ENCODE results near the gene CNTNAP2. TPM values are rescaled to one million over a fixed set of nuclear protein-coding genes. Genes with fewer than 3 reads are reported as not detected.

CNTNAP2 gene
- total and polyA plus RNA-seq, 4 donors: 0.14 to 2.3 (median 1.1) TPM

DNA sequence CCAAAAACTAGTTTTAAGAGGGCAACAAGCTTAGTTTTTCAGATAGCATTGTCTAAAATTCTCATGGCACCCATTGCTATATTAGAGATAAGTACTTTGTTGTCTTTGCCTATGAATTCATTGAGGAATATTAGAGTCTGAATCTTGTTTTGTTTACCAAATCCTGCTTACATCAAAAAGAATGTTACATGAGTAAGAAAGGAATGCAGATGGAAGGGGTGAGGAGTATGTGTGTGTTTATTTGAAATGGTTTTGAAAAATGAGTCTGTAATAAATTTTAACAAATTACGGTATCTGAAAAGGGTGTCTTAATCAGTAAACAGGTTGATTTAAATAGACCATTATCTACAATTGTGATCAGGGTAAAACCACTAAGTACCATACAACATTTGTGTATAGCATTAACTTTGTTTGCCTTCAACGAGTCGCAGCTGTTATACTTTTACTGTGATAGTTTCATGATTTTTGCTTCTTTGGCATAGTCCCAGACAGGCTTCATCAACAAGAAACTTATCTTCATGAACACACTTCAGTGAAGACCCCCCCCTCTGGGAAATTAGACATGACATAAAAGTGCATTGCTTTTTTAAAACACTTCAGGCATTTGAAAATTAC is 1290.0 kb downstream of the CNTNAP2 start:
- no peak for TF ChIP-seq RAD21 (IDR thresholded peaks at IDR 0.05)
- TF ChIP-seq, protein P1, sequence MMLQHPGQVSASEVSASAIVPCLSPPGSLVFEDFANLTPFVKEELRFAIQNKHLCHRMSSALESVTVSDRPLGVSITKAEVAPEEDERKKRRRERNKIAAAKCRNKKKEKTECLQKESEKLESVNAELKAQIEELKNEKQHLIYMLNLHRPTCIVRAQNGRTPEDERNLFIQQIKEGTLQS (IDR thresholded peaks at IDR 0.05): no peak
- no peak overlapping the region for H3K27ac ChIP-seq (ENCODE audit: low read depth in 1 of 2, low read length in 2 of 2)
- no peaks in the 10 kb centered on the region for H3K36me3 ChIP-seq (ENCODE audit: control insufficient read depth in 4 of 4, insufficient read depth in 3 of 4, low read depth in 1 of 4, low read length in 3 of 4)
- 74% methylated on average over 3 of the region's 3 CpGs for WGBS
- no peaks in the 10 kb centered on the region for H3K9me3 ChIP-seq (ENCODE audit: control insufficient read depth in 4 of 4, low read length in 3 of 4)
- no peaks in the 10 kb centered on the region for H3K4me1 ChIP-seq (ENCODE audit: control insufficient read depth in 4 of 4, insufficient read depth in 4 of 4, low read length in 3 of 4)
- H3K9ac ChIP-seq (ENCODE audit: low read depth in 1 of 2, low read length in 2 of 2): no peak overlapping the region
- no peak for DNase-seq (ENCODE audit: low spot score)
- H3K27me3 ChIP-seq (ENCODE audit: control insufficient read depth in 4 of 4, insufficient read depth in 4 of 4, low read length in 3 of 4): no peaks in the 10 kb centered on the region
- no peak overlapping the region for H3K4me3 ChIP-seq (ENCODE audit: low read depth in 1 of 3, low read length in 3 of 3)

- H3K9me3 ChIP-seq (ENCODE audit: control insufficient read depth in 4 of 4, low read length in 3 of 4): no peaks in the 10 kb centered on the region
- H3K27ac ChIP-seq (ENCODE audit: low read depth in 1 of 2, low read length in 2 of 2): no peak overlapping the region
- no peak for DNase-seq (ENCODE audit: low spot score)
- H3K36me3 ChIP-seq (ENCODE audit: control insufficient read depth in 4 of 4, insufficient read depth in 3 of 4, low read depth in 1 of 4, low read length in 3 of 4): no peaks in the 10 kb centered on the region
- H3K4me3 ChIP-seq (ENCODE audit: low read depth in 1 of 3, low read length in 3 of 3): no peak overlapping the region
- no peak for TF ChIP-seq RXRA (IDR thresholded peaks at IDR 0.05)
- H3K27me3 ChIP-seq (ENCODE audit: control insufficient read depth in 4 of 4, insufficient read depth in 4 of 4, low read length in 3 of 4): no peaks in the 10 kb centered on the region
- H3K4me1 ChIP-seq (ENCODE audit: control insufficient read depth in 4 of 4, insufficient read depth in 4 of 4, low read length in 3 of 4): no peaks in the 10 kb centered on the region
- no peak overlapping the region for H3K9ac ChIP-seq (ENCODE audit: low read depth in 1 of 2, low read length in 2 of 2)
Observed at GRCh38 chr7:147411096-147411495, 1294.5 kb downstream of the CNTNAP2 start.

DNA sequence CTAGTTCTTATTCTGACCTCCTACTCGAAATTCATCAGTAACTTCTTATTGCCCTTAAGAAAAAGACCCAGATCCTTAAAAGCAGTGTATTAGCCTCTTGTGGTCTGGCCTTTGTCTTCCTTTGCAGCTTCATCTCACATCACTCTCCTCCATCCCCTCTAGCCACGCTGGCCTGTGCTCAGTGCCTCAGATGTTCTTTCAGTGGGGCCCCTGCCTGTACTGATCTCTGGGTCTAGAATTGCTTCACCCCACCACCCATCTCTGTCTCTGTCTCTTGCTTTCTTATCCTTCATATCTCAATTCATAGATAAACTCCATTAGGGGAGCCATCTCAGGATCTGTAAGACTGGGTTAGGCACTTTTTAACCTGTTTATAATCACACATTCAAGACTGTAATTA is 1295.5 kb downstream of the CNTNAP2 start:
- no peak overlapping the region for H3K27ac ChIP-seq (ENCODE audit: low read depth in 1 of 2, low read length in 2 of 2)
- no peak for TF ChIP-seq REST (IDR thresholded peaks at IDR 0.05)
- TF ChIP-seq SP1 (IDR thresholded peaks at IDR 0.05): no peak
- TF ChIP-seq YY1 (IDR thresholded peaks at IDR 0.05): no peak
- no peak for TF ChIP-seq TAF1 (conservative IDR thresholded peaks at IDR 0.05)
- no peak for TF ChIP-seq JUND (IDR thresholded peaks at IDR 0.05)
- TF ChIP-seq ZBTB33 (IDR thresholded peaks at IDR 0.05): no peak
- TF ChIP-seq, protein P1 (IDR thresholded peaks at IDR 0.05): no peak
- no peak for TF ChIP-seq FOXA1 (IDR thresholded peaks at IDR 0.05)
- TF ChIP-seq FOXA2 (IDR thresholded peaks at IDR 0.05): no peak
- TF ChIP-seq EGR1 (IDR thresholded peaks at IDR 0.05; ENCODE audit: low read depth in 2 of 2): no peak
- no peak for TF ChIP-seq CTCF (IDR thresholded peaks at IDR 0.05; ENCODE audit: low read depth, low read length, missing input control)
- TF ChIP-seq RAD21 (IDR thresholded peaks at IDR 0.05): no peak
- no peak for TF ChIP-seq MAX (IDR thresholded peaks at IDR 0.05)
- TF ChIP-seq NR2F2 (IDR thresholded peaks at IDR 0.05): no peak
- no peak for TF ChIP-seq RXRA (IDR thresholded peaks at IDR 0.05)
- no peak for TF ChIP-seq GABPA (IDR thresholded peaks at IDR 0.05 in 1 of 2, conservative IDR thresholded peaks at IDR 0.05 in 1 of 2)
- no peak for TF ChIP-seq HNF4A (conservative IDR thresholded peaks at IDR 0.05)
- no peaks in the 10 kb centered on the region for H3K36me3 ChIP-seq (ENCODE audit: control insufficient read depth in 4 of 4, insufficient read depth in 3 of 4, low read depth in 1 of 4, low read length in 3 of 4)

More for the DNA sequence above, 1295.5 kb downstream of the CNTNAP2 start:
- H3K9me3 ChIP-seq (ENCODE audit: control insufficient read depth in 4 of 4, low read length in 3 of 4): no peaks in the 10 kb centered on the region
- H3K4me3 ChIP-seq (ENCODE audit: low read depth in 1 of 3, low read length in 3 of 3): no peak overlapping the region
- no peaks in the 10 kb centered on the region for H3K27me3 ChIP-seq (ENCODE audit: control insufficient read depth in 4 of 4, insufficient read depth in 4 of 4, low read length in 3 of 4)
- no peaks in the 10 kb centered on the region for H3K4me1 ChIP-seq (ENCODE audit: control insufficient read depth in 4 of 4, insufficient read depth in 4 of 4, low read length in 3 of 4)
- 43% methylated on average over 2 of the region's 2 CpGs for WGBS
- no peak overlapping the region for H3K9ac ChIP-seq (ENCODE audit: low read depth in 1 of 2, low read length in 2 of 2)
- DNase-seq (ENCODE audit: low spot score): no peak
